HG03565 (cell line): ENCODE results near the gene P3H2.
A peak's percentile ranks its signal among the peaks of the same experiment; 100 is the strongest.
"Not testable (repeated sequence)": the region's sequence is repeated elsewhere in the genome, so short reads cannot be mapped to it uniquely, and the experiment has no call there.

Experiments
- ATAC-seq: cut with Tn5 transposase; IDR thresholded peaks from one replicate; pipeline ENCODE4 v1.9.1; 2021; ENCODE audit warnings: mild to moderate bottlenecking, moderate library complexity; ENCODE audit not compliant: unreplicated experiment

P3H2 gene

GRCh38 chr3:189990826-189991225 is 129.9 kb downstream of the P3H2 start:
- ATAC-seq, result no peak

- ATAC-seq, result no peak
Measured at GRCh38 chr3:189988854-189989253, 131.8 kb downstream of the P3H2 start.

- ATAC-seq, result no peak
Measured at GRCh38 chr3:189988322-189988721, 132.4 kb downstream of the P3H2 start.

GRCh38 chr3:189985948-189986347 is 134.7 kb downstream of the P3H2 start:
- no peak for ATAC-seq

GRCh38 chr3:189983612-189984011 is 137.1 kb downstream of the P3H2 start:
- ATAC-seq, result no peak

- ATAC-seq, result no peak
Measured at GRCh38 chr3:189982321-189982945, 138.3 kb downstream of the P3H2 start.

- no peak for ATAC-seq
Measured at GRCh38 chr3:189981668-189982067, 139.0 kb downstream of the P3H2 start.

GRCh38 chr3:189978753-189979152 is 141.9 kb downstream of the P3H2 start:
- no peak for ATAC-seq

GRCh38 chr3:189977174-189977573 is 143.5 kb downstream of the P3H2 start:
- no peak for ATAC-seq

- ATAC-seq, result no peak
Measured at GRCh38 chr3:189975391-189975990, 145.2 kb downstream of the P3H2 start.

- no peak for ATAC-seq
Measured at GRCh38 chr3:189974359-189974758, 146.3 kb downstream of the P3H2 start.

GRCh38 chr3:189967254-189967865 is 153.3 kb downstream of the P3H2 start:
- ATAC-seq, result peak; percentile 56

GRCh38 chr3:189966843-189967242 is 153.9 kb downstream of the P3H2 start:
- ATAC-seq, result peak; percentile 51

- ATAC-seq, result no peak
Measured at GRCh38 chr3:189964623-189965332, 155.9 kb downstream of the P3H2 start.

- ATAC-seq, result no peak
Measured at GRCh38 chr3:189962466-189962865, 158.2 kb downstream of the P3H2 start.

- peak; percentile 68 for ATAC-seq
Measured at GRCh38 chr3:189961522-189962161, 159.1 kb downstream of the P3H2 start.

- ATAC-seq, result not testable (repeated sequence)
Measured at GRCh38 chr3:189961086-189961485, 159.6 kb downstream of the P3H2 start.

GRCh38 chr3:189954733-189955665 is 165.7 kb downstream of the P3H2 start:
- ATAC-seq, result no peak

- ATAC-seq, result no peak
Measured at GRCh38 chr3:189953551-189953950, 167.1 kb downstream of the P3H2 start.

GRCh38 chr3:189952272-189952671 is 168.4 kb downstream of the P3H2 start:
- ATAC-seq, result no peak
